Activated naive CD4-positive, alpha-beta T cell treated with anti-CD3 and anti-CD28 coated beads, Interleukin-2, amount 50 U/mL, for 72 hours (primary cell): ENCODE results near the gene ANK3. TPM values are rescaled to one million over a fixed set of nuclear protein-coding genes. Genes with fewer than 3 reads are reported as not detected.
A peak's percentile ranks its signal among the peaks of the same experiment; 100 is the strongest.

Source experiments
- ATAC-seq, 2 donors: fragments of 150-1000 bp; cut with Tn5 transposase; 2 replicates each; pipeline ENCODE4 v1.10.0; 2021; ENCODE audit warnings: mild to moderate bottlenecking in 2 of 2, moderate library complexity in 2 of 2
- DNase-seq, 2 donors: peaks; one replicate each; pipeline ENCODE4 v3.0.0; 2021 to 2022; ENCODE audit warnings: low spot score in 2 of 2
- H3K27ac Mint-ChIP-seq, 2 donors: one replicate each; pipeline ENCODE4 v1.8.0; 2022; ENCODE audit warnings: mild to moderate bottlenecking in 2 of 2, mixed read lengths in 2 of 2
- H3K36me3 Mint-ChIP-seq, 2 donors: one replicate each; pipeline ENCODE4 v1.8.0; 2022; ENCODE audit warnings: mixed read lengths in 2 of 2
- H3K9me3 Mint-ChIP-seq, 2 donors: one replicate each; pipeline ENCODE4 v1.8.0; 2022; ENCODE audit warnings: mixed read lengths in 2 of 2
- total RNA-seq, 2 donors: library from RNA; stranded (reverse); gene quantifications; one replicate each; pipeline ENCODE4 v1.2.3, GENCODE V29; 2022

ANK3 gene
- total RNA-seq, 2 donors from 2014 or later: 50.5 to 53.7 TPM

- DNase-seq: no peak
- Mint-ChIP-seq H3K36me3 (no peaks in the 10 kb centered on the region), H3K9me3 (no peaks in the 10 kb centered on the region), H3K27ac (peak overlapping the region in 1 of 2 donors; percentile 14)
- ATAC-seq: peak; percentile 46 to 47
Observed at GRCh38 chr10:60031664-60032063, 358.0 kb downstream of the ANK3 start.

- DNase-seq (no peak), ATAC-seq (no peak)
- Mint-ChIP-seq H3K27ac (peak overlapping the region in 1 of 2 donors; percentile 62), H3K9me3 (no peaks in the 10 kb centered on the region), H3K36me3 (no peaks in the 10 kb centered on the region)
Observed at GRCh38 chr10:60031183-60031582, 358.5 kb downstream of the ANK3 start.

- ATAC-seq: no peak
- no peak for DNase-seq
- peaks cover 0 to 4% of the 10 kb centered on the region in 2 donors for H3K9me3 Mint-ChIP-seq
- H3K27ac Mint-ChIP-seq: no peak overlapping the region
- no peaks in the 10 kb centered on the region for H3K36me3 Mint-ChIP-seq
Observed at GRCh38 chr10:60029475-60029874, 360.2 kb downstream of the ANK3 start.

- DNase-seq (no peak), ATAC-seq (no peak)
- H3K36me3 Mint-ChIP-seq: no peaks in the 10 kb centered on the region
- peaks cover 0 to 5% of the 10 kb centered on the region in 2 donors for H3K9me3 Mint-ChIP-seq
- no peak overlapping the region for H3K27ac Mint-ChIP-seq
Observed at GRCh38 chr10:60028081-60028480, 361.6 kb downstream of the ANK3 start.

GRCh38 chr10:60025279-60025678 is 364.4 kb downstream of the ANK3 start:
- H3K36me3 Mint-ChIP-seq: no peaks in the 10 kb centered on the region
- H3K9me3 Mint-ChIP-seq: peaks cover 0 to 5% of the 10 kb centered on the region in 2 donors
- ATAC-seq: no peak
- no peak for DNase-seq
- no peak overlapping the region for H3K27ac Mint-ChIP-seq

GRCh38 chr10:60024506-60024905 is 365.2 kb downstream of the ANK3 start:
- DNase-seq (no peak), ATAC-seq (no peak)
- Mint-ChIP-seq H3K9me3 (peaks cover 0 to 5% of the 10 kb centered on the region in 2 donors), H3K27ac (peak overlapping the region in 1 of 2 donors; percentile 25), H3K36me3 (no peaks in the 10 kb centered on the region)

- no peak for ATAC-seq
- Mint-ChIP-seq H3K9me3 (peaks cover 0 to 5% of the 10 kb centered on the region in 2 donors), H3K27ac (peak overlapping the region in 1 of 2 donors; percentile 62), H3K36me3 (no peaks in the 10 kb centered on the region)
- DNase-seq: no peak
Observed at GRCh38 chr10:60023155-60023877, 366.4 kb downstream of the ANK3 start.

- peaks cover 0 to 5% of the 10 kb centered on the region in 2 donors for H3K9me3 Mint-ChIP-seq
- no peaks in the 10 kb centered on the region for H3K36me3 Mint-ChIP-seq
- no peak overlapping the region for H3K27ac Mint-ChIP-seq
- DNase-seq: no peak
- ATAC-seq: peak; percentile 24 to 60
Observed at GRCh38 chr10:60021361-60021760, 368.3 kb downstream of the ANK3 start.

GRCh38 chr10:60016794-60017193 is 372.9 kb downstream of the ANK3 start:
- H3K27ac Mint-ChIP-seq: no peak overlapping the region
- no peaks in the 10 kb centered on the region for H3K9me3 Mint-ChIP-seq

GRCh38 chr10:60009710-60010383 is 379.8 kb downstream of the ANK3 start:
- DNase-seq (no peak), ATAC-seq (no peak)
- no peaks in the 10 kb centered on the region for H3K9me3 Mint-ChIP-seq
- peak overlapping the region in 1 of 2 donors; percentile 11 for H3K27ac Mint-ChIP-seq
- no peaks in the 10 kb centered on the region for H3K36me3 Mint-ChIP-seq

More at GRCh38 chr10:60016794-60017193, 372.9 kb downstream of the ANK3 start:
- DNase-seq (no peak), ATAC-seq (no peak)
- H3K36me3 Mint-ChIP-seq: no peaks in the 10 kb centered on the region

GRCh38 chr10:60009276-60009675 is 380.4 kb downstream of the ANK3 start:
- ATAC-seq: no peak

GRCh38 chr10:60008816-60009215 is 380.9 kb downstream of the ANK3 start:
- DNase-seq (no peak), ATAC-seq (no peak)
- Mint-ChIP-seq H3K36me3 (no peaks in the 10 kb centered on the region), H3K27ac (no peak overlapping the region), H3K9me3 (no peaks in the 10 kb centered on the region)

More at GRCh38 chr10:60009276-60009675, 380.4 kb downstream of the ANK3 start:
- H3K27ac Mint-ChIP-seq: no peak overlapping the region
- H3K9me3 Mint-ChIP-seq: no peaks in the 10 kb centered on the region
- H3K36me3 Mint-ChIP-seq: no peaks in the 10 kb centered on the region
- DNase-seq: no peak

GRCh38 chr10:60006062-60006461 is 383.6 kb downstream of the ANK3 start:
- ATAC-seq (no peak), DNase-seq (no peak)
- no peaks in the 10 kb centered on the region for H3K9me3 Mint-ChIP-seq
- H3K27ac Mint-ChIP-seq: no peak overlapping the region
- H3K36me3 Mint-ChIP-seq: no peaks in the 10 kb centered on the region

- no peak for DNase-seq
- Mint-ChIP-seq H3K27ac (no peak overlapping the region), H3K36me3 (peaks cover 0 to 19% of the 10 kb centered on the region in 2 donors), H3K9me3 (no peaks in the 10 kb centered on the region)
- no peak for ATAC-seq
Observed at GRCh38 chr10:60003651-60004523, 385.8 kb downstream of the ANK3 start.

- Mint-ChIP-seq H3K36me3 (peaks cover 0 to 19% of the 10 kb centered on the region in 2 donors), H3K9me3 (no peaks in the 10 kb centered on the region), H3K27ac (peak overlapping the region in 1 of 2 donors; percentile 48)
- ATAC-seq (peak; percentile 33 to 79), DNase-seq (no peak)
Observed at GRCh38 chr10:60000747-60001146, 388.9 kb downstream of the ANK3 start.

GRCh38 chr10:59997827-59998525 is 391.7 kb downstream of the ANK3 start:
- DNase-seq (no peak), ATAC-seq (peak in 1 of 2 donors; percentile 52)
- peaks cover 0 to 19% of the 10 kb centered on the region in 2 donors for H3K36me3 Mint-ChIP-seq
- H3K27ac Mint-ChIP-seq: no peak overlapping the region
- no peaks in the 10 kb centered on the region for H3K9me3 Mint-ChIP-seq
